Neuronal stem cell (in vitro differentiated cells): ENCODE data around the gene TLR3.
A peak's percentile ranks its signal among the peaks of the same experiment; 100 is the strongest.

ENCODE experiments used
- DNase-seq: peaks from one replicate; pipeline ENCODE4 v3.0.0-alpha.2; 2013; ENCODE audit warnings: low spot score
- H2AFZ ChIP-seq: one replicate; pipeline ENCODE4 v1.6.1; 2013; ENCODE audit warnings: mild to moderate bottlenecking, low read length, inconsistent platforms
- H2AK5ac ChIP-seq: 2 replicates; pipeline ENCODE4 v1.6.1; 2013; ENCODE audit warnings: low read depth, mild to moderate bottlenecking, inconsistent platforms, low read length, moderate library complexity, mixed read lengths
- H2BK120ac ChIP-seq: 2 replicates; pipeline ENCODE4 v1.6.1; 2013; ENCODE audit warnings: low read depth, mild to moderate bottlenecking, inconsistent platforms, low read length, moderate library complexity, mixed read lengths
- H2BK12ac ChIP-seq: one replicate; pipeline ENCODE4 v1.6.1; 2013; ENCODE audit warnings: low read length, inconsistent platforms
- H2BK15ac ChIP-seq: 2 replicates; pipeline ENCODE4 v1.6.1; 2013; ENCODE audit warnings: mild to moderate bottlenecking, low read length, inconsistent platforms, mixed read lengths
- H2BK5ac ChIP-seq: one replicate; pipeline ENCODE4 v1.6.1; 2013; ENCODE audit warnings: inconsistent platforms, mild to moderate bottlenecking, low read length, moderate library complexity
- H3K14ac ChIP-seq: one replicate; pipeline ENCODE4 v1.6.1; 2013; ENCODE audit warnings: low read length, inconsistent platforms
- H3K18ac ChIP-seq: 2 replicates; pipeline ENCODE4 v1.6.1; 2013; ENCODE audit warnings: low read length, inconsistent platforms
- H3K23ac ChIP-seq: 2 replicates; pipeline ENCODE4 v1.6.1; 2013; ENCODE audit warnings: low read depth, mild to moderate bottlenecking, mixed read lengths, low read length, inconsistent platforms; ENCODE audit not compliant: poor library complexity
- H3K27ac ChIP-seq: replicated peaks from 3 replicates; pipeline ENCODE4 v1.5.1; 2013; ENCODE audit warnings: low read length, inconsistent platforms
- H3K27me3 ChIP-seq, 3 experiments: 2 replicates each; pipeline ENCODE4 v1.6.1; 2013; ENCODE audit warnings: low read length in 3 of 3, mild to moderate bottlenecking in 2 of 3, inconsistent platforms in 1 of 3, low read depth in 1 of 3, mixed read lengths in 1 of 3, moderate library complexity in 1 of 3; ENCODE audit not compliant: control insufficient read depth in 3 of 3, insufficient read depth in 3 of 3
- H3K36me3 ChIP-seq, 2 donors: replicated peaks in 1 of 2; 2 replicates each; pipeline ENCODE4 v1.6.1; 2013; ENCODE audit warnings: low read length in 2 of 2; ENCODE audit not compliant: control insufficient read depth in 2 of 2, insufficient read depth in 2 of 2
- H3K4ac ChIP-seq: 2 replicates; pipeline ENCODE4 v1.6.1; 2013; ENCODE audit warnings: inconsistent platforms, mild to moderate bottlenecking, low read length, moderate library complexity
- H3K4me1 ChIP-seq, 2 donors: 1 replicate in 1 of 2; 2 replicates in 1 of 2; pipeline ENCODE4 v1.6.1; 2013; ENCODE audit warnings: low read length in 2 of 2, low read depth in 1 of 2; ENCODE audit not compliant: control insufficient read depth in 2 of 2, insufficient read depth in 1 of 2
- H3K4me2 ChIP-seq: one replicate; pipeline ENCODE4 v1.6.1; 2013; ENCODE audit warnings: mild to moderate bottlenecking, low read length, inconsistent platforms; ENCODE audit not compliant: insufficient read depth, poor library complexity, severe bottlenecking
- H3K4me3 ChIP-seq, 2 donors: 2 replicates each; pipeline ENCODE4 v1.5.1; 2013; ENCODE audit warnings: low read length in 2 of 2, mild to moderate bottlenecking in 2 of 2, inconsistent platforms in 1 of 2, moderate library complexity in 1 of 2
- H3K79me1 ChIP-seq: one replicate; pipeline ENCODE4 v1.6.1; 2013; ENCODE audit warnings: low read depth, mild to moderate bottlenecking, inconsistent platforms, low read length, moderate library complexity
- H3K9ac ChIP-seq: one replicate; pipeline ENCODE4 v1.6.1; 2013; ENCODE audit warnings: mild to moderate bottlenecking, low read depth, low read length, inconsistent platforms; ENCODE audit not compliant: poor library complexity
- H3K9me3 ChIP-seq, 2 donors: replicated peaks in 1 of 2; 2 replicates each; pipeline versions ENCODE3 to v1.6.1; 2013; ENCODE audit warnings: low read length in 2 of 2, mild to moderate bottlenecking in 2 of 2, inconsistent platforms in 1 of 2, low read depth in 1 of 2, mixed read lengths in 1 of 2, moderate library complexity in 1 of 2; ENCODE audit not compliant: control insufficient read depth in 2 of 2, insufficient read depth in 1 of 2
- H4K8ac ChIP-seq: one replicate; pipeline ENCODE4 v1.6.1; 2013; ENCODE audit warnings: low read depth, mild to moderate bottlenecking, inconsistent platforms, low read length, moderate library complexity
- H4K91ac ChIP-seq: one replicate; pipeline ENCODE4 v1.6.1; 2013; ENCODE audit warnings: low read length, low read depth, mild to moderate bottlenecking, inconsistent platforms; ENCODE audit not compliant: poor library complexity
- WGBS, 2 donors: extraction: QIAGEN DNeasy Blood & Tissue Kit; methylation state at CpG; one replicate each; pipeline ENCODE4 v1.1.7; 2013; ENCODE audit warnings: missing lambda C conversion rate in 2 of 2, mixed read lengths in 1 of 2; ENCODE audit not compliant: insufficient read length in 2 of 2, insufficient replicate concordance in 1 of 2; ENCODE audit errors: extremely low coverage in 2 of 2; 5-methylcytosine and 5-hydroxymethylcytosine counted together

The TLR3 gene

GRCh38 chr4:186074189-186074588, 5.2 kb downstream of the TLR3 start:
- Histone ChIP-seq H2AK5ac (no peak overlapping the region), H3K18ac (no peak overlapping the region), H3K79me1 (no peaks in the 10 kb centered on the region), H3K4me1 (peaks cover 0 to 5% of the 10 kb centered on the region in 2 donors), H3K36me3 (no peaks in the 10 kb centered on the region), H3K27ac (no peak overlapping the region), H3K9me3 (no peaks in the 10 kb centered on the region), H3K9ac (no peak overlapping the region), H2BK5ac (no peak overlapping the region), H3K4me2 (no peak overlapping the region), H3K27me3 (no peaks in the 10 kb centered on the region), H2BK12ac (no peak overlapping the region), H3K4ac (no peak overlapping the region), H3K23ac (no peak overlapping the region), H4K91ac (no peak overlapping the region), H3K4me3 (no peak overlapping the region), H4K8ac (no peak overlapping the region), H2AFZ (no peak overlapping the region), H2BK120ac (no peak overlapping the region), H2BK15ac (no peak overlapping the region), H3K14ac (no peak overlapping the region)
- DNase-seq = no peak
- WGBS, 2 donors = no CpG with 5 or more reads among the region's 7 CpGs

DNA sequence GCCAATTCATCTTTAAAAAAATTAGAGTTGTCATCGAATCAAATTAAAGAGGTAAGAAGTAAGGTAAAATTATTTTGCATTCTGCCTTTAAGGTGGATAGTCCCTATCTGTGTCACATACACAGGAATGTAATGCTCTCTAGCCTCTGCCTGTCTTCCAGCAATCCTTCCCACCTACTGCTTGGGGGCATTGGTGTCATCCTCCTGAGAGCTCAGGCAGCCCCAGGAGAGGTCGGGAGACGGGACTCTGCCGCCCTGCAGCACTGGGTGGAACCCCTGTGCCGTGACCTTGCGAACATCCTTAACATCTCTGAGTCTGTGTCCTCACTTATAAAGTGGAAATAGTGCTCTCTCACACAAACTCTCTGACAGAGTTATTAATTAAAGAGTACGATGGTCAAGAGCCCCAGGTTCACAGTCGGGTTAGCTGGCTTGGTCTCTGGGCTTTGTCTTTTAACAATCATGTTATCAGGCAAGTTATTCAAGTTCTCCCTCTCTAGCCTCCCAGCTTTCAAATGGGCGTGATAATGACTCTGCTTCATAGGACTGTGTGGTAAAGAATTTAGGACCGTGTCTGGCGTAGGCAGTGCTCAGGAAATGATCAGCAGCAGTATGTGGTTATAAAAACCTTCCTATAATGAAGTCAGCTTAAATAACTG, 10.2 kb downstream of the TLR3 start:
- Histone ChIP-seq H3K4me3 (no peak overlapping the region), H3K27ac (no peak overlapping the region), H3K14ac (no peak overlapping the region), H2BK5ac (no peak overlapping the region), H3K23ac (no peak overlapping the region), H2AFZ (peak overlapping the region; percentile 59), H3K79me1 (no peaks in the 10 kb centered on the region), H2AK5ac (no peak overlapping the region), H3K4me1 (peaks cover 10 to 12% of the 10 kb centered on the region in 2 donors), H2BK12ac (no peak overlapping the region), H3K27me3 (no peaks in the 10 kb centered on the region), H4K8ac (no peak overlapping the region), H3K9me3 (no peaks in the 10 kb centered on the region), H3K9ac (no peak overlapping the region), H2BK120ac (no peak overlapping the region), H3K18ac (no peak overlapping the region), H4K91ac (no peak overlapping the region), H3K4me2 (no peak overlapping the region), H3K36me3 (no peaks in the 10 kb centered on the region), H2BK15ac (no peak overlapping the region), H3K4ac (no peak overlapping the region)
- DNase-seq = no peak
- WGBS, 2 donors = no CpG with 5 or more reads among the region's 11 CpGs

DNA sequence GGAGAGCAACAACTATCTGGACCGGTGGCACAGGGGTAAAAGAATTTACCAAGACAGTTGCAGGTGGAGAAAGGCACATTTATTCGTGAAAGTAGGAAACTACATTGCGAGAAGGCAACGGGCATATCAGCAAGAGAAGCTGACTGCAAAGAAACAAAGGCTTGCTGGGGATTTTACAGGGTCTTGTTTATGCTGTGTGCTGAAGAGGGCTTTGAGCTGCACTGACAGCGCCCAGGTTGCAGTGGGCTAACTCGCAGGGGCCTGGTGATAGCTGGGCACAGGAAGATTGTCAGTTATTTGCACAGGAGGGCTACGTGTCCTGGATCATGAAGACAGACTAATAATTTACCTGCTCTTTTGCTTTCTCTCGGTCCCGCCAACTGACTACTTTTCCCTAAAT, 10.7 kb downstream of the TLR3 start:
- no peak overlapping the region for H2BK12ac ChIP-seq
- H3K4me1 ChIP-seq = peaks cover 10 to 12% of the 10 kb centered on the region in 2 donors
- no peaks in the 10 kb centered on the region for H3K9me3 ChIP-seq
- H2BK5ac ChIP-seq = no peak overlapping the region
- WGBS, 2 donors = no CpG with 5 or more reads among the region's 9 CpGs
- H3K23ac ChIP-seq = no peak overlapping the region
- H3K14ac ChIP-seq = no peak overlapping the region
- no peaks in the 10 kb centered on the region for H3K36me3 ChIP-seq
- H3K9ac ChIP-seq = no peak overlapping the region
- DNase-seq = no peak
- no peaks in the 10 kb centered on the region for H3K79me1 ChIP-seq
- H3K4ac ChIP-seq = no peak overlapping the region
- H2BK15ac ChIP-seq = no peak overlapping the region
- no peak overlapping the region for H3K18ac ChIP-seq
- H2BK120ac ChIP-seq = no peak overlapping the region
- peak overlapping the region; percentile 54 for H2AFZ ChIP-seq
- H4K8ac ChIP-seq = no peak overlapping the region
- H3K27me3 ChIP-seq = no peaks in the 10 kb centered on the region
- H3K4me2 ChIP-seq = no peak overlapping the region
- no peak overlapping the region for H4K91ac ChIP-seq
- H3K4me3 ChIP-seq = no peak overlapping the region
- no peak overlapping the region for H2AK5ac ChIP-seq
- no peak overlapping the region for H3K27ac ChIP-seq

GRCh38 chr4:186081202-186081807, 12.3 kb downstream of the TLR3 start:
- H2BK12ac ChIP-seq = no peak overlapping the region
- H2BK120ac ChIP-seq = no peak overlapping the region
- no peaks in the 10 kb centered on the region for H3K27me3 ChIP-seq
- H2AFZ ChIP-seq = peak overlapping the region; percentile 87
- H2BK5ac ChIP-seq = no peak overlapping the region
- no peak overlapping the region for H2AK5ac ChIP-seq
- H3K4me2 ChIP-seq = no peak overlapping the region
- no CpG with 5 or more reads among the region's 15 CpGs for WGBS, 2 donors
- no peaks in the 10 kb centered on the region for H3K36me3 ChIP-seq
- H3K14ac ChIP-seq = no peak overlapping the region
- peaks cover 10 to 12% of the 10 kb centered on the region in 2 donors for H3K4me1 ChIP-seq
- no peak overlapping the region for H3K4me3 ChIP-seq
- peak; percentile 45 for DNase-seq
- H3K4ac ChIP-seq = no peak overlapping the region
- H3K79me1 ChIP-seq = no peaks in the 10 kb centered on the region
- H3K27ac ChIP-seq = peak overlapping the region; percentile 85
- H4K8ac ChIP-seq = no peak overlapping the region
- peak overlapping the region; percentile 49 for H3K18ac ChIP-seq
- H4K91ac ChIP-seq = no peak overlapping the region
- no peak overlapping the region for H3K23ac ChIP-seq
- H2BK15ac ChIP-seq = no peak overlapping the region
- no peaks in the 10 kb centered on the region for H3K9me3 ChIP-seq
- no peak overlapping the region for H3K9ac ChIP-seq
